PC-9 (cell line): ENCODE data around the gene C2CD4B.

Experiments used
- EZH2 ChIP-seq: fragments of 200-600 bp; sonication (generic); IDR thresholded peaks from 2 replicates; pipeline ENCODE4 v1.8.0; 2017; ENCODE audit warnings: antibody characterized with exemption, low read depth
- TF ChIP-seq, protein P1 (sequence below): fragments of 200-600 bp; sonication (generic); conservative IDR thresholded peaks from 2 replicates; pipeline ENCODE4 v1.6.1; 2017; ENCODE audit warnings: mixed run types, antibody characterized with exemption, mild to moderate bottlenecking, moderate library complexity

DNA sequence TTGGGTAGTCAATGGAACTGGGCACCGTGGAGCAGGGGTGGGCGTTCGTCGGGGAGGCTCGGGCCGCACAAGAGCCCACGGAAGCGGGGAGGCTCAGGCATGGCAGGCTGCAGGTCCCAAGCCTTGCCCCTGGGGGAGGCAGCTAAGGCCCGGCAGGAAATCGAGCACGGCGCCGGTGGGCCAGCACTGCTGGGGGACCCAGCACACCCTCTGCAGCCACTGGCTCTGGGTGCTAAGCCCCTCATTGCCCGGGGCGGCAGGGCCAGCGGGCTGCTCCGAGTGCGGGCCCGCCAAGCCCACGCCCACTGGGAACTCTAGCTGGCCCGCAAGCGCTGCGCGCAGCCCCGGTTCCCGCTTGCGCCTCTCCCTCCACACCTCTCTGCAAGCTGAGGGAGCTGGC, 21.5 kb upstream of the C2CD4B start:
- TF ChIP-seq, protein P1, sequence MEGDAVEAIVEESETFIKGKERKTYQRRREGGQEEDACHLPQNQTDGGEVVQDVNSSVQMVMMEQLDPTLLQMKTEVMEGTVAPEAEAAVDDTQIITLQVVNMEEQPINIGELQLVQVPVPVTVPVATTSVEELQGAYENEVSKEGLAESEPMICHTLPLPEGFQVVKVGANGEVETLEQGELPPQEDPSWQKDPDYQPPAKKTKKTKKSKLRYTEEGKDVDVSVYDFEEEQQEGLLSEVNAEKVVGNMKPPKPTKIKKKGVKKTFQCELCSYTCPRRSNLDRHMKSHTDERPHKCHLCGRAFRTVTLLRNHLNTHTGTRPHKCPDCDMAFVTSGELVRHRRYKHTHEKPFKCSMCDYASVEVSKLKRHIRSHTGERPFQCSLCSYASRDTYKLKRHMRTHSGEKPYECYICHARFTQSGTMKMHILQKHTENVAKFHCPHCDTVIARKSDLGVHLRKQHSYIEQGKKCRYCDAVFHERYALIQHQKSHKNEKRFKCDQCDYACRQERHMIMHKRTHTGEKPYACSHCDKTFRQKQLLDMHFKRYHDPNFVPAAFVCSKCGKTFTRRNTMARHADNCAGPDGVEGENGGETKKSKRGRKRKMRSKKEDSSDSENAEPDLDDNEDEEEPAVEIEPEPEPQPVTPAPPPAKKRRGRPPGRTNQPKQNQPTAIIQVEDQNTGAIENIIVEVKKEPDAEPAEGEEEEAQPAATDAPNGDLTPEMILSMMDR, result no peak
- TF ChIP-seq EZH2, result no peak
